Naive B cell (primary cell): ENCODE measurements around the gene CCDC68. TPM values are rescaled to one million over a fixed set of nuclear protein-coding genes. Genes with fewer than 3 reads are reported as not detected.
"Not testable (repeated sequence)": the region's sequence is repeated elsewhere in the genome, so short reads cannot be mapped to it uniquely, and the experiment has no call there.

Source experiments
- ATAC-seq, 2 donors: fragments of 150-1000 bp; cut with Tn5 transposase; 2 replicates each; pipeline ENCODE4 v1.10.0; 2021; ENCODE audit warnings: low read depth in 2 of 2, mild to moderate bottlenecking in 2 of 2, moderate library complexity in 2 of 2
- DNase-seq: peaks from one replicate; pipeline ENCODE4 v3.0.0; 2022
- H3K27ac Mint-ChIP-seq, 6 donors: one replicate each; pipeline ENCODE4 v1.8.0; 2020 to 2022; ENCODE audit warnings: mild to moderate bottlenecking in 6 of 6, mixed read lengths in 6 of 6, moderate library complexity in 5 of 6, inconsistent platforms in 2 of 6
- H3K27me3 Mint-ChIP-seq, 3 donors: one replicate each; pipeline ENCODE4 v1.8.0; 2021 to 2022; ENCODE audit warnings: mixed read lengths in 3 of 3, mild to moderate bottlenecking in 1 of 3
- H3K36me3 Mint-ChIP-seq, 2 donors: one replicate each; pipeline ENCODE4 v1.8.0; 2020 to 2022; ENCODE audit warnings: mixed read lengths in 2 of 2, inconsistent platforms in 1 of 2, mild to moderate bottlenecking in 1 of 2
- H3K4me1 Mint-ChIP-seq, 3 donors: one replicate each; pipeline ENCODE4 v1.8.0; 2020 to 2022; ENCODE audit warnings: mixed read lengths in 3 of 3, inconsistent platforms in 1 of 3, mild to moderate bottlenecking in 1 of 3, moderate library complexity in 1 of 3
- H3K4me3 Mint-ChIP-seq, 8 donors: one replicate each; pipeline ENCODE4 v1.8.0; 2020 to 2022; ENCODE audit warnings: mild to moderate bottlenecking in 8 of 8, mixed read lengths in 8 of 8, moderate library complexity in 8 of 8, inconsistent platforms in 2 of 8
- H3K9me3 Mint-ChIP-seq, 7 donors: one replicate each; pipeline ENCODE4 v1.8.0; 2020 to 2022; ENCODE audit warnings: mixed read lengths in 7 of 7, mild to moderate bottlenecking in 5 of 7, inconsistent platforms in 2 of 7, moderate library complexity in 1 of 7
- polyA plus RNA-seq, 6 donors: library from polyadenylated mRNA; unstranded; fragments of 300-500 nt; fragmentation: Illumina TruSeq; gene quantifications; one replicate each; pipeline ENCODE4 v1.2.3, GENCODE V29; 2021; ENCODE audit warnings: low read depth in 6 of 6

Gene CCDC68
- polyA plus RNA-seq, 6 donors from 2014 or later, result not detected

- Mint-ChIP-seq H3K9me3 (peaks cover 0 to 2% (median 0%) of the 10 kb centered on the region in 7 donors), H3K4me1 (no peaks in the 10 kb centered on the region), H3K4me3 (no peak overlapping the region), H3K27ac (no peak overlapping the region), H3K36me3 (no peaks in the 10 kb centered on the region), H3K27me3 (no peaks in the 10 kb centered on the region)
- ATAC-seq (no peak), DNase-seq (no peak)
These were observed 84.2 kb downstream of the CCDC68 start for GRCh38 chr18:54875063-54875462.

DNA sequence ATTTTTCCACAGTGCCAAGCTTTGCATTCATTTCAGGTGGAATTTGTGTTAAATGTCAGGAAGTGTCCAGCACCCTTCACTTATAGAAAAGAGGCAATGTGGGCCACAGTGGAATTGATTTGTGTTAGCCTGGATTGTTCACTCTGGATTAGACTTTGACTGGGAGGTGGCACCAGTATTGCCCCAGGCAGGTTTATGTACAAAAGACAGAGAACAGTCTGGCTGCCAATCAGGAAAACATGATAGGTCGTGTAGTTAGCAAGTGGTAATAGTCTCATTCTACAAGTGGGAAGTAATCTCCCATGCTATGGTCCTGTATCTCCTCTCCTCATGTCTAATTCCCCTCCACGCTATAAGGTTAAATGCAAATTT lies 85.4 kb downstream of the CCDC68 start:
- H3K27ac Mint-ChIP-seq, result no peak overlapping the region
- no peaks in the 10 kb centered on the region for H3K4me1 Mint-ChIP-seq
- no peak overlapping the region for H3K4me3 Mint-ChIP-seq
- peaks cover 0 to 5% (median 0%) of the 10 kb centered on the region in 3 donors for H3K27me3 Mint-ChIP-seq
- peaks cover 0 to 3% of the 10 kb centered on the region in 2 donors for H3K36me3 Mint-ChIP-seq
- DNase-seq, result no peak
- ATAC-seq, result no peak
- peaks cover 0 to 2% (median 0%) of the 10 kb centered on the region in 7 donors for H3K9me3 Mint-ChIP-seq

DNA sequence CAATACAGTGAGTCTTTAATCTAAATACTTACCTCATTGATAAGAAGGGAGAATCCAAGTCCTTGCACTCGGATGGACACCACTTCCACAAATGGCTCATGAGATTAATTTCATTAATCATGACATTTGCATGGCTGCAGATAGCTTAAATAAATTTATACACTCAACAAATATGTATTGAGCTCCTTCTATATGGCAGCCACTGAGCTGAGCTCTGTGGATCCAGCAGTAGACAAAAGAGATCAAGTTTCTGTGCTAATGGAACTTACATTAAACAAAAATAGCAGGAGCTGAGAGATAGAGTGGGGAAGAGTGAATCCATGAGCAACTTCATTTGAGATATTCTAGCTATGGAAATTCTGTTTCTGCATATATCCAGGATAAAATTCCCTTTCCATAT lies 86.6 kb downstream of the CCDC68 start:
- ATAC-seq (no peak), DNase-seq (no peak)
- Mint-ChIP-seq H3K4me1 (no peaks in the 10 kb centered on the region), H3K9me3 (peaks cover 0 to 3% (median 0%) of the 10 kb centered on the region in 7 donors), H3K36me3 (peaks cover 0 to 3% of the 10 kb centered on the region in 2 donors), H3K27me3 (peaks cover 0 to 5% (median 0%) of the 10 kb centered on the region in 3 donors), H3K27ac (no peak overlapping the region), H3K4me3 (no peak overlapping the region)

GRCh38 chr18:54871231-54871630 lies 88.0 kb downstream of the CCDC68 start:
- Mint-ChIP-seq H3K4me1 (no peaks in the 10 kb centered on the region), H3K4me3 (no peak overlapping the region), H3K27ac (no peak overlapping the region), H3K27me3 (peaks cover 0 to 5% (median 0%) of the 10 kb centered on the region in 3 donors), H3K9me3 (peaks cover 0 to 5% (median 0%) of the 10 kb centered on the region in 7 donors), H3K36me3 (peaks cover 0 to 3% of the 10 kb centered on the region in 2 donors)
- ATAC-seq (no peak), DNase-seq (no peak)

GRCh38 chr18:54867131-54867530 lies 92.1 kb downstream of the CCDC68 start:
- Mint-ChIP-seq H3K27me3 (peaks cover 0 to 5% (median 0%) of the 10 kb centered on the region in 3 donors), H3K9me3 (peaks cover 0 to 3% (median 0%) of the 10 kb centered on the region in 7 donors), H3K27ac (no peak overlapping the region), H3K36me3 (peaks cover 0 to 3% of the 10 kb centered on the region in 2 donors), H3K4me1 (no peaks in the 10 kb centered on the region), H3K4me3 (no peak overlapping the region)
- no peak for DNase-seq
- ATAC-seq, result no peak

GRCh38 chr18:54860941-54861340 lies 98.3 kb downstream of the CCDC68 start:
- no peak overlapping the region for H3K4me3 Mint-ChIP-seq
- DNase-seq (no peak), ATAC-seq (no peak)
- H3K4me1 Mint-ChIP-seq, result no peaks in the 10 kb centered on the region
- H3K27me3 Mint-ChIP-seq, result peaks cover 0 to 3% (median 3%) of the 10 kb centered on the region in 3 donors
- H3K27ac Mint-ChIP-seq, result no peak overlapping the region
- no peaks in the 10 kb centered on the region for H3K36me3 Mint-ChIP-seq
- H3K9me3 Mint-ChIP-seq, result peaks cover 0 to 1% (median 0%) of the 10 kb centered on the region in 7 donors

DNA sequence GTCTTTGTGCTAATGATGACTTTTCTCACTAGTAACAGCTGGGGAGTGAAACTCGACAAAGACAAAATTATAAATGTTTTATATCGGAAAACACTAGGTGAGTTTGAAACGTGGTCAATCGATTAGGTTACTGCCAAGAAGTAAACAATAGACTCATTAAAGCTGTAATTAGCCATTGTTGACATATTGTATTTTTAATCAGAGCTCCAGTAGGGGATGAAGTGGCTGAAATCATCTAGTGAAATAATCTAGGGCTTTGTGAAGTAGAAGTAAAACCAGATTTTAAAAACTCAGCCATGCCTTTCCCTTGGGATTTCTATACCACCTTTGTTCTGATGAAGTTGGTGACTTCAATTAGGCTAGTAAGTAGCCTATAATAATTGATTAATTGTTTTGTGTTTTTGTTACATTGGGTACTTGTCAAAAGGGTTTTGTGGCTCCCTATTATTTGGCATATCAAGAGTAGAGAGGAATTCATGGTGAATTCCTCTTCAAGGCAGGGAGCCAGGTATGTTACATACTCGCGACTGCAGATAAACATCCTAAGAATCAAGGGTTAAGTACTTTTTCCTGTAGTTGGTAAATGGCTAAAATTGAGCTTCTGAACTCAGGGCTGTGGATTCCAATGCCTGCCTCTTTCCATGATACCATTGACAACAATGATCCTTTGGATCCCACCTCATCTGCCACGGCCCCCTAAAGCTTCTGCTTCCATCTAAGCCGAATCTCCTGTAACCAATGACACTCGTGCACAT lies 99.4 kb downstream of the CCDC68 start:
- no peak overlapping the region for H3K4me3 Mint-ChIP-seq

DNA sequence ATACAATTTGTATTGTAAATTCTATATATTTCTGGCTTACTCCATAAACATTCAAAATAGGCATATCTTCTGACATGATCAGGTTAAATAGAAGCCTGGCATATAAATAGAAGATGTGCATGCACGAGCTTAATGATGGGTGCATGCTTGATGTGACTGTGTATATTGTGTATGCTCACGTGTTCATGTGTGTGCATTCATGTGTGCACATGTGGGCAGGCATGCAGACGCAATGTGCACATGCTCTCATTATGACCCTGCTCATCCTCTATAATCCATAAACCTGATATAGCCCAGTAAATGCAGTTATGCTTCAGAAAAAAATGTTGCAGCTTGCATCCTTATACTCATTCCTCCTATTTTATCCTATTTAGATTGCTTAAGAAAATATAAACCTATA lies 101.8 kb downstream of the CCDC68 start:
- ATAC-seq, result no peak
- H3K9me3 Mint-ChIP-seq, result peaks cover 0 to 1% (median 0%) of the 10 kb centered on the region in 7 donors

More for the DNA sequence above, 99.4 kb downstream of the CCDC68 start:
- no peak overlapping the region for H3K27ac Mint-ChIP-seq
- H3K36me3 Mint-ChIP-seq, result no peaks in the 10 kb centered on the region
- peaks cover 0 to 1% (median 0%) of the 10 kb centered on the region in 7 donors for H3K9me3 Mint-ChIP-seq
- ATAC-seq (no peak), DNase-seq (no peak)
- no peaks in the 10 kb centered on the region for H3K4me1 Mint-ChIP-seq
- peaks cover 0 to 7% (median 5%) of the 10 kb centered on the region in 3 donors for H3K27me3 Mint-ChIP-seq

DNA sequence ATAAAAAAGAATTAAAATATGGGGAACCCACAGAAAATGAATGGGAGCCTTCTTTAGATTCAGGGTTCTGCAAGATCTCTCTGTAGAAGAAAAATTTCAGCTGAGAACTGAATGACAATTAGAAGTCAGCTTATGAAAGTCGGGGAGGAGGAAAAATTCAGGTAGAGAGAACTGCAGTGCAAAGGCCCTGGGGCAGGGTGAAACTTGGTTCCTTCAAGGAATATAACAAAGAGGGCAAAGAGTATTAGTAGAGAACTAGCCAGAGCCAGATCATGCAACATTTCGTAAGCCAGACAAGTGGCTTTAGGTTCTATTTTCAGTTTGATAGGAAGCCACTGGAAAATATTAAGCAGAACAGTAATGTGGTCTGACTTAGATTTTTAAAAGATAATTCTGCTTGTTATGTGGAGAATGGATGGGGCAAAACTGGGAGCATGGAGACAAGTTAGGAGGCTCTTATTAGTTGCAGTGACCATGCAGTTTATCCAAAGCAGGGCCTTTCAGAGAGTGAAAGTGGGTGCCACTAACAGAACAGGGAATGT lies 103.1 kb downstream of the CCDC68 start:
- DNase-seq (no peak), ATAC-seq (no peak)
- Mint-ChIP-seq H3K27me3 (peaks cover 0 to 7% (median 5%) of the 10 kb centered on the region in 3 donors), H3K4me1 (no peaks in the 10 kb centered on the region), H3K4me3 (no peak overlapping the region), H3K9me3 (peaks cover 0 to 1% (median 0%) of the 10 kb centered on the region in 7 donors), H3K27ac (no peak overlapping the region), H3K36me3 (no peaks in the 10 kb centered on the region)

More for the DNA sequence above, 101.8 kb downstream of the CCDC68 start:
- H3K27me3 Mint-ChIP-seq, result peaks cover 0 to 7% (median 5%) of the 10 kb centered on the region in 3 donors
- H3K36me3 Mint-ChIP-seq, result no peaks in the 10 kb centered on the region
- H3K27ac Mint-ChIP-seq, result no peak overlapping the region
- no peak overlapping the region for H3K4me3 Mint-ChIP-seq
- no peaks in the 10 kb centered on the region for H3K4me1 Mint-ChIP-seq
- DNase-seq, result no peak

GRCh38 chr18:54855050-54855449 lies 104.2 kb downstream of the CCDC68 start:
- DNase-seq, H3K4me1 Mint-ChIP-seq, H3K4me3 Mint-ChIP-seq, H3K27ac Mint-ChIP-seq, ATAC-seq, H3K36me3 Mint-ChIP-seq, H3K27me3 Mint-ChIP-seq, H3K9me3 Mint-ChIP-seq: not testable (repeated sequence)

GRCh38 chr18:54852780-54853675 lies 106.2 kb downstream of the CCDC68 start:
- Mint-ChIP-seq H3K27me3 (peaks cover 0 to 7% (median 5%) of the 10 kb centered on the region in 3 donors), H3K9me3 (peaks cover 0 to 1% (median 0%) of the 10 kb centered on the region in 7 donors), H3K27ac (no peak overlapping the region), H3K36me3 (no peaks in the 10 kb centered on the region), H3K4me1 (no peaks in the 10 kb centered on the region), H3K4me3 (no peak overlapping the region)
- DNase-seq (no peak), ATAC-seq (no peak)
